K562 (cell line): ENCODE data around the gene CCDC85B. TPM values are rescaled to one million over a fixed set of nuclear protein-coding genes. Genes with fewer than 3 reads are reported as not detected.

Experiments used
- BHLHE40 ChIP-seq: IDR thresholded peaks from 2 replicates; pipeline ENCODE4 v1.6.1; 2011; ENCODE audit warnings: low read length, improper control_type of control experiment
- BMI1 ChIP-seq: fragments of 150-350 bp; IDR thresholded peaks from 2 replicates; pipeline ENCODE4 v1.6.1; 2014; ENCODE audit warnings: low read length
- CCAR2 ChIP-seq: fragments of 200-400 bp; formaldehyde crosslinking; IDR thresholded peaks from 2 replicates; pipeline ENCODE4 v1.6.1; 2017; ENCODE audit warnings: mild to moderate bottlenecking, low read depth, low read length
- CTBP1 ChIP-seq: fragments of 450-650 bp; IDR thresholded peaks from 2 replicates; pipeline ENCODE4 v1.6.1; 2016; ENCODE audit warnings: borderline replicate concordance
- ELF2 ChIP-seq: fragments of 250-450 bp; sonication (Bioruptor Pico); IDR thresholded peaks from 2 replicates; pipeline ENCODE4 v1.5.0; 2021; ENCODE audit warnings: mild to moderate bottlenecking
- KLF6 ChIP-seq: fragments of 250-450 bp; sonication (Bioruptor Pico); IDR thresholded peaks from 2 replicates; pipeline ENCODE4 v1.4.0; 2020; ENCODE audit warnings: mild to moderate bottlenecking, moderate library complexity, borderline replicate concordance
- LEF1 ChIP-seq: fragments of 450-650 bp; IDR thresholded peaks from 2 replicates; pipeline ENCODE4 v1.6.1; 2016; ENCODE audit warnings: mild to moderate bottlenecking
- MYNN ChIP-seq, 2 experiments: sonication (generic); formaldehyde crosslinking in 1 of 2; IDR thresholded peaks; 2 replicates each; pipeline versions ENCODE4 v1.5.0 to v1.6.1; 2016 to 2020; ENCODE audit warnings: antibody characterized with exemption in 1 of 2, missing genetic modification reagents in 1 of 2
- PBX2 ChIP-seq, 2 experiments: IDR thresholded peaks in 1 of 2; conservative IDR thresholded peaks in 1 of 2; 2 replicates each; pipeline ENCODE4 v1.6.1; 2016; ENCODE audit warnings: low read depth in 2 of 2, mild to moderate bottlenecking in 1 of 2, missing compliant biosample characterization in 1 of 2, missing genetic modification characterization in 1 of 2, moderate library complexity in 1 of 2
- RCOR1 ChIP-seq, 2 experiments: IDR thresholded peaks; 2 replicates each; pipeline ENCODE4 v1.6.1; 2012; ENCODE audit warnings: low read depth in 2 of 2, low read length in 2 of 2, borderline replicate concordance in 1 of 2, improper control_type of control experiment in 1 of 2
- SAP30 ChIP-seq: fragments of 200-600 bp; sonication (generic); IDR thresholded peaks from 2 replicates; pipeline ENCODE4 v1.6.1; 2012; ENCODE audit warnings: borderline replicate concordance, low read depth, mild to moderate bottlenecking, moderate library complexity, low read length, control low read depth, inconsistent platforms; ENCODE audit not compliant: insufficient read depth, poor library complexity, severe bottlenecking
- ZBTB17 ChIP-seq: fragments of 450-650 bp; formaldehyde crosslinking; IDR thresholded peaks from 2 replicates; pipeline ENCODE4 v1.4.0; 2020; ENCODE audit warnings: mild to moderate bottlenecking
- ZNF24 ChIP-seq: fragments of 450-650 bp; IDR thresholded peaks from 2 replicates; pipeline ENCODE4 v1.6.1; 2016
- ZNF3 ChIP-seq: fragments of 250-450 bp; sonication (Bioruptor Pico); IDR thresholded peaks from 2 replicates; pipeline ENCODE4 v1.5.0; 2021; ENCODE audit warnings: mild to moderate bottlenecking, moderate library complexity
- ZNF589 ChIP-seq: fragments of 200-800 bp; sonication (Bioruptor generic); IDR thresholded peaks from 2 replicates; pipeline ENCODE4 v1.6.1; 2016; ENCODE audit warnings: low read depth, missing genetic modification characterization, missing compliant biosample characterization
- polyA plus RNA-seq, 8 experiments: library from polyadenylated mRNA; depleted of rRNA in 4 of 8; stranded (reverse) in 5 of 8; unstranded in 3 of 8; fragments of >200 nt; fragmentation: Nextera tagmentation in 2 of 8; fragmentation: Illumina TruSeq in 1 of 8; extraction: Ambion mirVana in 2 of 8; extraction: Trizol in 1 of 8; gene quantifications; 2 replicates each; pipeline versions ENCODE4 v1.2.1 to v1.2.3, GENCODE V29; 2011 to 2014; ENCODE audit warnings: inconsistent platforms in 1 of 8, missing spikeins in 1 of 8
- total RNA-seq, 7 experiments: library from RNA; depleted of rRNA in 6 of 7; stranded (reverse); fragments of >200 nt in 6 of 7; fragmentation: Illumina TruSeq in 2 of 7; extraction: Trizol in 2 of 7; gene quantifications; 2 replicates each; pipeline versions ENCODE4 v1.2.1 to v1.2.3, GENCODE V29; 2011 to 2021; ENCODE audit warnings: low replicate concordance in 1 of 7
- TF ChIP-seq, protein P1 (sequence below): sonication (generic); formaldehyde crosslinking; IDR thresholded peaks from 2 replicates; pipeline ENCODE4 v1.8.1; 2022; ENCODE audit warnings: missing genetic modification reagents
- TF ChIP-seq, protein P2 (sequence below): sonication (generic); formaldehyde crosslinking; IDR thresholded peaks from 2 replicates; pipeline ENCODE4 v1.8.0; 2022; ENCODE audit warnings: mild to moderate bottlenecking, missing genetic modification reagents
- TF ChIP-seq, protein P3 (sequence below): conservative IDR thresholded peaks from 2 replicates; pipeline ENCODE4 v1.6.1; 2011; ENCODE audit warnings: low read depth, mild to moderate bottlenecking, low read length; ENCODE audit not compliant: control insufficient read depth

The CCDC85B gene
- total and polyA plus RNA-seq, 9 of the 15 experiments (the other 6 are each of a cell fraction or from before 2014, with no cell fraction given): 0.14 to 138 (median 6.2) TPM

DNA sequence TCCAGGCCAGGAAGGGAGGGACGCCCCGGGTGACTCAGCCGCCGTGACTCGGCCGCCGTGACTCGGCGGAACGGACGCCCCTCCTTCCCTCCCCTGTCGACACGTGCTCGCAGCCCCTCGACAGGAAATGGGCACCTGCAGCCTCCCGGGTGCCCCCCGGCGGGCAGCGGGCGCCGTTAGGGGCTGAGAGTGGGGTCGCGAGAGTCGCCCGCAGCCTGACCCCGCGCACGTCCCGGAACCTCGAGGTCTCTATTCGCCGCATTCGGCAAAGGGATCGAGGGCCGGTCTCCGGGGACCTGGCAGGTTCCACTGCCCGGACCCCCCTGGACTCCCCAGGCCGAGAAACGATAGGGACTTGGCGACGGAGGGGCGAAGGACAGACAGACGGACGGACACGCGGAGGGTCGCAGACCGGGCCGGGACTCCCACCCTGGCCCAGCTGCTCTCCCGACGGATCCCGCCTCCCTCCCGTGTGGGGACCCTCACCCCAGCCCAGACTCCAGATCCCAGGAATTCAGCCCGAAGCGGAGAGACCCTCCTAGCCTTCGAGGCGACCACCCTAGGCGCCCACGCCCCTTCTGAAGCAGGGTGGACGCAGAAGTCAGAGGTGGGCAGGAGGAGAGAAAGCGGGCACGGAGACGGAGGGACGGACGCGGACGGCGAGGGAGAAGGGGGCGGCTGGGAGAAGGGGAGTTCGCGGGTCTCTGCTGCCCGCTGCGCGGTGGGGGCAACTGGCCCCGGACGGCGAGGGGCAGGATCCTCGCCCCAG is 9.1 kb downstream of the CCDC85B start (continued):
- TF ChIP-seq, protein P1, sequence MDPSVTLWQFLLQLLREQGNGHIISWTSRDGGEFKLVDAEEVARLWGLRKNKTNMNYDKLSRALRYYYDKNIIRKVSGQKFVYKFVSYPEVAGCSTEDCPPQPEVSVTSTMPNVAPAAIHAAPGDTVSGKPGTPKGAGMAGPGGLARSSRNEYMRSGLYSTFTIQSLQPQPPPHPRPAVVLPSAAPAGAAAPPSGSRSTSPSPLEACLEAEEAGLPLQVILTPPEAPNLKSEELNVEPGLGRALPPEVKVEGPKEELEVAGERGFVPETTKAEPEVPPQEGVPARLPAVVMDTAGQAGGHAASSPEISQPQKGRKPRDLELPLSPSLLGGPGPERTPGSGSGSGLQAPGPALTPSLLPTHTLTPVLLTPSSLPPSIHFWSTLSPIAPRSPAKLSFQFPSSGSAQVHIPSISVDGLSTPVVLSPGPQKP: no peak
- TF ChIP-seq, protein P2, sequence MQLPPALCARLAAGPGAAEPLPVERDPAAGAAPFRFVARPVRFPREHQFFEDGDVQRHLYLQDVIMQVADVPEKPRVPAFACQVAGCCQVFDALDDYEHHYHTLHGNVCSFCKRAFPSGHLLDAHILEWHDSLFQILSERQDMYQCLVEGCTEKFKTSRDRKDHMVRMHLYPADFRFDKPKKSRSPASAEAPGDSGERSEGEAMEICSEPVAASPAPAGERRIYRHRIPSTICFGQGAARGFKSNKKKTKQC (CRISPR knock-in tag): no peak; the same call in 1 of the 2 replicates
- peak; percentile 85 for TF ChIP-seq SAP30
- 0 out of 2 replicates have a peak, but pooled peaks have one; percentile 56 for TF ChIP-seq ELF2 (CRISPR knock-in tag)
- TF ChIP-seq RCOR1 (IDR thresholded peaks at IDR 0.05; ENCODE audit: borderline replicate concordance in 1 of 2, low read depth in 2 of 2, low read length in 2 of 2): no peak
- TF ChIP-seq LEF1: no peak
- TF ChIP-seq, protein P3, sequence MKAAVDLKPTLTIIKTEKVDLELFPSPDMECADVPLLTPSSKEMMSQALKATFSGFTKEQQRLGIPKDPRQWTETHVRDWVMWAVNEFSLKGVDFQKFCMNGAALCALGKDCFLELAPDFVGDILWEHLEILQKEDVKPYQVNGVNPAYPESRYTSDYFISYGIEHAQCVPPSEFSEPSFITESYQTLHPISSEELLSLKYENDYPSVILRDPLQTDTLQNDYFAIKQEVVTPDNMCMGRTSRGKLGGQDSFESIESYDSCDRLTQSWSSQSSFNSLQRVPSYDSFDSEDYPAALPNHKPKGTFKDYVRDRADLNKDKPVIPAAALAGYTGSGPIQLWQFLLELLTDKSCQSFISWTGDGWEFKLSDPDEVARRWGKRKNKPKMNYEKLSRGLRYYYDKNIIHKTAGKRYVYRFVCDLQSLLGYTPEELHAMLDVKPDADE: peak; percentile 79
- no peak for TF ChIP-seq PBX2 (CRISPR knock-in tag; IDR thresholded peaks at IDR 0.05; ENCODE audit: low read depth)
- no peak for TF ChIP-seq PBX2 (tag; conservative IDR thresholded peaks at IDR 0.05; ENCODE audit: low read depth)
- TF ChIP-seq ZNF589 (CRISPR knock-in tag): peak; percentile 70; the same call in 1 of the 2 replicates
- TF ChIP-seq MYNN (IDR thresholded peaks at IDR 0.05): peak; percentile 56; the same call in 1 of the 2 replicates
- TF ChIP-seq MYNN (CRISPR knock-in tag; IDR thresholded peaks at IDR 0.05): no peak
- no peak for TF ChIP-seq ZNF3 (CRISPR knock-in tag)
- TF ChIP-seq CTBP1: peak; percentile 78
- no peak for TF ChIP-seq ZNF24
- TF ChIP-seq KLF6 (CRISPR knock-in tag): 0 out of 2 replicates have a peak, but pooled peaks have one; percentile 60
- TF ChIP-seq BHLHE40: peak; percentile 95
- TF ChIP-seq BMI1: no peak
- no peak; the same call in 1 of the 2 replicates for TF ChIP-seq ZBTB17
- no peak for TF ChIP-seq CCAR2
